K562 (cell line): ENCODE data around the gene KIAA1210. TPM values are rescaled to one million over a fixed set of nuclear protein-coding genes. Genes with fewer than 3 reads are reported as not detected.
A peak's percentile ranks its signal among the peaks of the same experiment; 100 is the strongest.

Experiments
- ATAC-seq: fragments of 200-7000 bp; cut with Tn5 transposase; 3 replicates; pipeline ENCODE4 v1.9.1; 2020; ENCODE audit warnings: moderate library complexity
- BruUV-seq: library from RNA; stranded (reverse); fragments of 400-500 nt; replicated peaks from 2 replicates; lab custom pipeline; 2021; lab: Mats Ljungman, UMichigan
- CTCF ChIA-PET: fragments of 300-600 bp; formaldehyde crosslinking; extraction: SDS; loops from one replicate; lab custom pipeline; 2021; ENCODE audit warnings: low intra/inter-chr PET ratio; lab: Yijun Ruan, JAX
- POLR2A ChIA-PET: fragments of 300-600, 350-650 bp; sonication (Branson Sonifier 250); formaldehyde crosslinking; extraction: SDS; loops from one replicate; lab custom pipeline; 2021; ENCODE audit warnings: antibody characterized with exemption, inconsistent platforms; lab: Yijun Ruan, JAX
- DNase-seq, 4 experiments: peaks; one replicate each; pipeline versions ENCODE4 v3.0.0 to v3.0.0-alpha.2; 2011 to 2018; ENCODE audit warnings: low spot score in 3 of 4, mixed read lengths in 3 of 4; ENCODE audit errors: extremely low read depth in 1 of 4
- FAIRE-seq: peaks from 2 replicates; lab custom pipeline; 2011; peaks lifted over from hg19 to GRCh38; lab: Jason Lieb, UNC
- H2AFZ ChIP-seq: 2 replicates; pipeline ENCODE4 v1.6.0; 2011; ENCODE audit warnings: low read depth, low read length, control low read depth, inconsistent platforms
- H3K27ac ChIP-seq: fragments of 200-600 bp; 3 replicates; pipeline ENCODE4 v1.8.0; 2011; ENCODE audit warnings: low read depth, mild to moderate bottlenecking, control low read depth, inconsistent platforms, low read length, moderate library complexity, mixed read lengths; ENCODE audit errors: extremely low read depth
- H3K27me3 ChIP-seq, 2 experiments: fragments of 300-600 bp in 1 of 2; 2 replicates in 1 of 2; 3 replicates in 1 of 2; pipeline versions ENCODE4 v1.6.0 to v1.8.0; 2011; ENCODE audit warnings: inconsistent platforms in 2 of 2, low read length in 2 of 2, mild to moderate bottlenecking in 1 of 2, mixed read lengths in 1 of 2, moderate library complexity in 1 of 2; ENCODE audit not compliant: control insufficient read depth in 2 of 2, insufficient read depth in 2 of 2
- H3K36me3 ChIP-seq: fragments of 300-600 bp; 3 replicates; pipeline ENCODE4 v1.8.0; 2011; ENCODE audit warnings: mild to moderate bottlenecking, low read length, inconsistent platforms; ENCODE audit not compliant: control insufficient read depth, insufficient read depth
- H3K4me1 ChIP-seq, 2 experiments: fragments of 200-600 bp in 1 of 2; replicated peaks in 1 of 2; 2 replicates in 1 of 2; 3 replicates in 1 of 2; pipeline versions ENCODE4 v1.5.1 to v1.8.0; 2011; ENCODE audit warnings: inconsistent platforms in 2 of 2, low read length in 2 of 2, mild to moderate bottlenecking in 1 of 2, mixed read lengths in 1 of 2, moderate library complexity in 1 of 2; ENCODE audit not compliant: control insufficient read depth in 2 of 2, insufficient read depth in 2 of 2
- H3K4me2 ChIP-seq: 2 replicates; pipeline ENCODE4 v1.6.1; 2011; ENCODE audit warnings: low read length, control low read depth, inconsistent platforms, mixed read lengths; ENCODE audit not compliant: insufficient read depth
- H3K4me3 ChIP-seq: fragments of 200-600 bp; sonication (generic), shearing (Covaris generic); 2 replicates; pipeline ENCODE4 v1.5.1; 2016; ENCODE audit warnings: control low read depth, inconsistent platforms
- H3K79me2 ChIP-seq: fragments of 200-600 bp; 3 replicates; pipeline ENCODE4 v1.8.0; 2011; ENCODE audit warnings: low read length, inconsistent platforms; ENCODE audit not compliant: control insufficient read depth, insufficient read depth
- H3K9ac ChIP-seq, 2 experiments: 2 replicates each; pipeline versions ENCODE4 v1.6.0 to v1.6.1; 2011; ENCODE audit warnings: low read depth in 2 of 2, low read length in 2 of 2, control low read depth in 1 of 2, inconsistent platforms in 1 of 2, mild to moderate bottlenecking in 1 of 2, mixed read lengths in 1 of 2; ENCODE audit not compliant: insufficient read depth in 1 of 2
- H3K9me1 ChIP-seq: one replicate; pipeline ENCODE4 v1.6.0; 2011; ENCODE audit warnings: inconsistent platforms, mild to moderate bottlenecking, low read length, moderate library complexity; ENCODE audit not compliant: control insufficient read depth, insufficient read depth
- H3K9me3 ChIP-seq: replicated peaks from 2 replicates; pipeline ENCODE4 v1.5.1; 2011; ENCODE audit warnings: low read depth, low read length, inconsistent platforms; ENCODE audit not compliant: control insufficient read depth, insufficient read depth
- H4K20me1 ChIP-seq: replicated peaks from 2 replicates; pipeline ENCODE4 v1.6.1; 2011; ENCODE audit warnings: low read length, inconsistent platforms, mixed read lengths; ENCODE audit not compliant: control insufficient read depth, insufficient read depth
- ARID1B ChIP-seq: fragments of 450-650 bp; IDR thresholded peaks from 2 replicates; pipeline ENCODE4 v1.6.1; 2016; ENCODE audit warnings: antibody characterized with exemption, mild to moderate bottlenecking, inconsistent platforms
- C11orf30 ChIP-seq: fragments of 450-650 bp; IDR thresholded peaks from 2 replicates; pipeline ENCODE4 v1.6.1; 2016; ENCODE audit warnings: low read depth, mild to moderate bottlenecking
- CBFA2T3 ChIP-seq: fragments of 450-650 bp; IDR thresholded peaks from 2 replicates; pipeline ENCODE4 v1.6.1; 2017
- CEBPB ChIP-seq: fragments of 450-650 bp; IDR thresholded peaks from 2 replicates; pipeline ENCODE4 v1.6.1; 2016; ENCODE audit warnings: missing genetic modification characterization, missing compliant biosample characterization
- DPF2 ChIP-seq: fragments of 450-650 bp; IDR thresholded peaks from 2 replicates; pipeline ENCODE4 v1.6.1; 2016
- EHMT2 ChIP-seq: fragments of 450-650 bp; IDR thresholded peaks from 2 replicates; pipeline ENCODE4 v1.6.1; 2018; ENCODE audit warnings: antibody characterized with exemption
- FOSL1 ChIP-seq: fragments of 200-800 bp; sonication (Bioruptor generic); conservative IDR thresholded peaks from 2 replicates; pipeline ENCODE4 v1.6.1; 2016; ENCODE audit warnings: missing genetic modification characterization, missing compliant biosample characterization
- GTF2B ChIP-seq: IDR thresholded peaks from 2 replicates; pipeline ENCODE4 v1.6.1; 2011; ENCODE audit not compliant: insufficient read length; ENCODE audit errors: extremely low read depth
- MAFK ChIP-seq: IDR thresholded peaks from 2 replicates; pipeline ENCODE4 v1.6.1; 2011; ENCODE audit warnings: low read length, improper control_type of control experiment
- NFE2 ChIP-seq: IDR thresholded peaks from 2 replicates; pipeline ENCODE4 v1.6.1; 2014; ENCODE audit warnings: antibody characterized with exemption, low read depth
- PHB2 ChIP-seq: fragments of 450-650 bp; IDR thresholded peaks from 2 replicates; pipeline ENCODE4 v1.6.1; 2017; ENCODE audit warnings: low read depth
- PHF21A ChIP-seq: fragments of 450-650 bp; IDR thresholded peaks from 2 replicates; pipeline ENCODE4 v1.6.1; 2017; ENCODE audit warnings: low read depth, borderline replicate concordance
- PML ChIP-seq: IDR thresholded peaks from 2 replicates; pipeline ENCODE4 v1.6.1; 2012; ENCODE audit warnings: low read length, inconsistent platforms
- RCOR1 ChIP-seq, 2 experiments: IDR thresholded peaks; 2 replicates each; pipeline ENCODE4 v1.6.1; 2012; ENCODE audit warnings: low read depth in 2 of 2, low read length in 2 of 2, borderline replicate concordance in 1 of 2, improper control_type of control experiment in 1 of 2
- SAP30 ChIP-seq: fragments of 200-600 bp; sonication (generic); IDR thresholded peaks from 2 replicates; pipeline ENCODE4 v1.6.1; 2012; ENCODE audit warnings: borderline replicate concordance, low read depth, mild to moderate bottlenecking, moderate library complexity, low read length, control low read depth, inconsistent platforms; ENCODE audit not compliant: insufficient read depth, poor library complexity, severe bottlenecking
- TRIM24 ChIP-seq, 2 experiments: fragments of 450-650 bp; IDR thresholded peaks; 2 replicates each; pipeline ENCODE4 v1.6.1; 2016
- WGBS: fragments of 100-300 bp; shearing (Covaris generic); methylation state at CpG from one replicate; pipeline ENCODE4 v1.1.6; 2016; ENCODE audit warnings: low coverage, mixed read lengths; ENCODE audit not compliant: insufficient coverage; ENCODE audit errors: missing lambda C conversion rate; 5-methylcytosine and 5-hydroxymethylcytosine counted together
- in situ Hi-C: fragments of 300-500 bp; cut with MboI; formaldehyde crosslinking; loops from 4 replicates; pipeline ENCODE4 v1.15.0; 2018; ENCODE audit warnings: inconsistent platforms, mixed read lengths
- intact Hi-C: fragments of 100-400 bp; cut with micrococcal nuclease; formaldehyde crosslinking; loops from 2 replicates; pipeline ENCODE4 v1.14.2; 2022
- polyA plus RNA-seq, 8 experiments: library from polyadenylated mRNA; depleted of rRNA in 4 of 8; stranded (reverse) in 5 of 8; unstranded in 3 of 8; fragments of >200 nt; fragmentation: Nextera tagmentation in 2 of 8; fragmentation: Illumina TruSeq in 1 of 8; extraction: Ambion mirVana in 2 of 8; extraction: Trizol in 1 of 8; gene quantifications; 2 replicates each; pipeline versions ENCODE4 v1.2.1 to v1.2.3, GENCODE V29; 2011 to 2014; ENCODE audit warnings: inconsistent platforms in 1 of 8, missing spikeins in 1 of 8
- total RNA-seq, 7 experiments: library from RNA; depleted of rRNA in 6 of 7; stranded (reverse); fragments of >200 nt in 6 of 7; fragmentation: Illumina TruSeq in 2 of 7; extraction: Trizol in 2 of 7; gene quantifications; 2 replicates each; pipeline versions ENCODE4 v1.2.1 to v1.2.3, GENCODE V29; 2011 to 2021; ENCODE audit warnings: low replicate concordance in 1 of 7
- TF ChIP-seq, protein P1 (sequence below), 3 experiments: fragments of 200-800 bp in 1 of 3; sonication (Bioruptor generic) in 1 of 3; sonication (generic) in 1 of 3; formaldehyde crosslinking in 1 of 3; IDR thresholded peaks; 2 replicates each; pipeline versions ENCODE4 v1.6.1 to v1.8.0; 2016 to 2022; ENCODE audit warnings: mild to moderate bottlenecking in 2 of 3, missing compliant biosample characterization in 2 of 3, missing genetic modification characterization in 2 of 3, missing genetic modification reagents in 1 of 3
- TF ChIP-seq, protein P2 (sequence below): fragments of 450-650 bp; formaldehyde crosslinking; IDR thresholded peaks from 2 replicates; pipeline ENCODE4 v1.4.0; 2022; ENCODE audit warnings: missing genetic modification characterization

The KIAA1210 gene
- total and polyA plus RNA-seq, 9 of the 15 experiments (the other 6 are each of a cell fraction or from before 2014, with no cell fraction given) = not detected

- TF ChIP-seq, protein P1, sequence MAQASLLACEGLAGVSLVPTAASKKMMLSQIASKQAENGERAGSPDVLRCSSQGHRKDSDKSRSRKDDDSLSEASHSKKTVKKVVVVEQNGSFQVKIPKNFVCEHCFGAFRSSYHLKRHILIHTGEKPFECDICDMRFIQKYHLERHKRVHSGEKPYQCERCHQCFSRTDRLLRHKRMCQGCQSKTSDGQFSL (CRISPR knock-in tag; IDR thresholded peaks at IDR 0.05) = no peak
- TF ChIP-seq, protein P1 (tag; IDR thresholded peaks at IDR 0.05) = no peak
- no peak for TF ChIP-seq PHB2
These were observed 28.6 kb upstream of the KIAA1210 start (continued) for GRCh38 chrX:119156241-119156640.

DNA sequence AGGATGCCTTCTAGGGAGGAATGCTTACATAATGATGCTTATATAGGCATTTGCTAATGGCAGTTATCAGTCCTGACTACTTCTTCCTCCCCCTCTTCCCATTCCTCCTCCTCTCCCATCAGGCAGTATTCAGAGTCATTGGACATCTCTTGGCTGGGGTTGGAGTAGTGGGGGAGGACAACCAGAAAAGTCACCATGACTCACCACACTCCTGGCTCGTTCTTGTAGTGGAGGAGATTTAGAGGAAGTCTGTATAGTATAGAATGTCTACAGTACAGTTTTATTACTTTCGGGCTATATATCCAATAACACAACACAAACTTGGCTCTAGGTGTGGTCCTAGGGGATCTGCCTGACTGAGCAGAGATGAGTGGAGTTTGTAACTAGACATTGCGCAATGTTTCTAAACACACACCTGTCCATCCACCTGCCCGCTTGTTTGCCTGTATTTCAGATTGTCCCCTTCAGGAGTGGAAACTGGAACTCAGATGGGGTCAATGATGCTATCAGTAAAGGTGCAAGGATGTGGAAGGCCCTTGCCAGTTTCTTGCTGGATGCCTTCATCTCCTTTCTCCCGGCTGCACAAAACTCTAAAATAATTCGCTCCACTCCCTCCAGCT, 27.9 kb upstream of the KIAA1210 start:
- Histone ChIP-seq H4K20me1 (no peaks in the 10 kb centered on the region), H3K27me3 (peaks cover 6 to 12% of the 10 kb centered on the region in 2 experiments; a peak in 3 of 5 replicates), H3K9ac (no peak overlapping the region), H3K36me3 (no peaks in the 10 kb centered on the region), H3K4me2 (no peak overlapping the region), H3K9me3 (no peaks in the 10 kb centered on the region), H3K27ac (no peak overlapping the region), H3K79me2 (no peaks in the 10 kb centered on the region), H3K9me1 (no peaks in the 10 kb centered on the region), H2AFZ (no peak overlapping the region), H3K4me1 (peaks cover 0 to 5% of the 10 kb centered on the region in 2 experiments; a peak in 2 of 5 replicates), H3K4me3 (no peak overlapping the region)
- POLR2A ChIA-PET = no interaction called here
- intact Hi-C loops (no loop called here), in situ Hi-C loops (no loop called here)
- 5% methylated on average over 6 of the region's 6 CpGs for WGBS
- CTCF ChIA-PET = no interaction called here
- FAIRE-seq (no peak), ATAC-seq (peak; percentile 39; the same call in 1 of the 3 replicates), DNase-seq (peak in 2 of 4 experiments; percentile 7 to 32)
- BruUV-seq = no TSS peak
- TF ChIP-seq FOSL1 (tag) (peak; percentile 85), TRIM24 (IDR thresholded peaks at IDR 0.05) (peak in 1 of 2 experiments; percentile 13; a peak in 1 of 4 replicates), PHF21A (no peak), RCOR1 (IDR thresholded peaks at IDR 0.05; ENCODE audit: borderline replicate concordance in 1 of 2, low read depth in 2 of 2, low read length in 2 of 2) (0 out of 4 replicates have a peak, but pooled peaks of 1 of the 2 experiments have one; percentile 27), MAFK (peak; percentile 38; the same call in 1 of the 2 replicates), C11orf30 (0 out of 2 replicates have a peak, but pooled peaks have one; percentile 21), NFE2 (peak; percentile 56), PML (no peak), DPF2 (0 out of 2 replicates have a peak, but pooled peaks have one; percentile 23), EHMT2 (peak; percentile 26; the same call in 1 of the 2 replicates), CEBPB (tag) (peak; percentile 88), CBFA2T3 (0 out of 2 replicates have a peak, but pooled peaks have one; percentile 5), GTF2B (no peak), SAP30 (no peak), ARID1B (peak; percentile 26; the same call in 1 of the 2 replicates)
- TF ChIP-seq, protein P2, sequence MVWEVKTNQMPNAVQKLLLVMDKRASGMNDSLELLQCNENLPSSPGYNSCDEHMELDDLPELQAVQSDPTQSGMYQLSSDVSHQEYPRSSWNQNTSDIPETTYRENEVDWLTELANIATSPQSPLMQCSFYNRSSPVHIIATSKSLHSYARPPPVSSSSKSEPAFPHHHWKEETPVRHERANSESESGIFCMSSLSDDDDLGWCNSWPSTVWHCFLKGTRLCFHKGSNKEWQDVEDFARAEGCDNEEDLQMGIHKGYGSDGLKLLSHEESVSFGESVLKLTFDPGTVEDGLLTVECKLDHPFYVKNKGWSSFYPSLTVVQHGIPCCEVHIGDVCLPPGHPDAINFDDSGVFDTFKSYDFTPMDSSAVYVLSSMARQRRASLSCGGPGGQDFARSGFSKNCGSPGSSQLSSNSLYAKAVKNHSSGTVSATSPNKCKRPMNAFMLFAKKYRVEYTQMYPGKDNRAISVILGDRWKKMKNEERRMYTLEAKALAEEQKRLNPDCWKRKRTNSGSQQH (CRISPR knock-in tag) = no peak
